ENCODE results near the gene SPECC1L.

The SPECC1L gene

GRCh38 chr22:24405631-24406321 is 135.1 kb downstream of the SPECC1L start:
- no peak overlapping the region for H3K27ac ChIP-seq
- H2AFZ ChIP-seq (ENCODE audit: low read depth) = no peak overlapping the region
- H3K36me3 ChIP-seq (ENCODE audit: insufficient read depth) = peaks cover 5% of the 10 kb centered on the region; the same call in 1 of the 2 replicates
- TF ChIP-seq CTCF (conservative IDR thresholded peaks at IDR 0.05; ENCODE audit: low read depth, low read length) = no peak
- H3K79me2 ChIP-seq (ENCODE audit: insufficient read depth, low read depth) = no peaks in the 10 kb centered on the region
- no peaks in the 10 kb centered on the region for H3K27me3 ChIP-seq (ENCODE audit: insufficient read depth, low read depth)
- H3K4me2 ChIP-seq = no peak overlapping the region
- H4K20me1 ChIP-seq (ENCODE audit: insufficient read depth) = no peaks in the 10 kb centered on the region
- no peak overlapping the region for H3K9ac ChIP-seq
- H3K4me1 ChIP-seq (ENCODE audit: low read depth, poor library complexity, severe bottlenecking) = peaks cover 33% of the 10 kb centered on the region
- H3K4me3 ChIP-seq (IDR thresholded peaks at IDR 0.05; ENCODE audit: insufficient read depth, low read depth, low read length) = no peak overlapping the region

- Histone ChIP-seq H3K4me3 (IDR thresholded peaks at IDR 0.05; ENCODE audit: insufficient read depth, low read depth, low read length) (no peak overlapping the region), H4K20me1 (ENCODE audit: insufficient read depth) (no peaks in the 10 kb centered on the region), H3K36me3 (ENCODE audit: insufficient read depth) (peaks cover 5% of the 10 kb centered on the region; the same call in 1 of the 2 replicates), H3K79me2 (ENCODE audit: insufficient read depth, low read depth) (no peaks in the 10 kb centered on the region), H3K27ac (no peak overlapping the region), H3K27me3 (ENCODE audit: insufficient read depth, low read depth) (no peaks in the 10 kb centered on the region), H2AFZ (ENCODE audit: low read depth) (no peak overlapping the region), H3K4me1 (ENCODE audit: low read depth, poor library complexity, severe bottlenecking) (peaks cover 34% of the 10 kb centered on the region), H3K9ac (no peak overlapping the region), H3K4me2 (no peak overlapping the region)
- TF ChIP-seq CTCF (conservative IDR thresholded peaks at IDR 0.05; ENCODE audit: low read depth, low read length) = no peak
Observed at GRCh38 chr22:24406322-24407277, 136.0 kb downstream of the SPECC1L start.

GRCh38 chr22:24407278-24407665 is 136.6 kb downstream of the SPECC1L start:
- no peak overlapping the region for H3K9ac ChIP-seq
- no peak overlapping the region for H3K4me2 ChIP-seq
- no peak for TF ChIP-seq CTCF (conservative IDR thresholded peaks at IDR 0.05; ENCODE audit: low read depth, low read length)
- peaks cover 4% of the 10 kb centered on the region; the same call in 1 of the 2 replicates for H3K36me3 ChIP-seq (ENCODE audit: insufficient read depth)
- H3K27ac ChIP-seq = no peak overlapping the region
- H3K4me3 ChIP-seq (IDR thresholded peaks at IDR 0.05; ENCODE audit: insufficient read depth, low read depth, low read length) = no peak overlapping the region
- H3K79me2 ChIP-seq (ENCODE audit: insufficient read depth, low read depth) = no peaks in the 10 kb centered on the region
- no peaks in the 10 kb centered on the region for H4K20me1 ChIP-seq (ENCODE audit: insufficient read depth)
- H3K27me3 ChIP-seq (ENCODE audit: insufficient read depth, low read depth) = no peaks in the 10 kb centered on the region
- no peak overlapping the region for H2AFZ ChIP-seq (ENCODE audit: low read depth)
- H3K4me1 ChIP-seq (ENCODE audit: low read depth, poor library complexity, severe bottlenecking) = peaks cover 34% of the 10 kb centered on the region

GRCh38 chr22:24407884-24408283 is 137.3 kb downstream of the SPECC1L start:
- Histone ChIP-seq H3K4me1 (ENCODE audit: low read depth, poor library complexity, severe bottlenecking) (peaks cover 34% of the 10 kb centered on the region), H3K9ac (no peak overlapping the region), H3K4me3 (IDR thresholded peaks at IDR 0.05; ENCODE audit: insufficient read depth, low read depth, low read length) (no peak overlapping the region), H4K20me1 (ENCODE audit: insufficient read depth) (no peaks in the 10 kb centered on the region), H3K79me2 (ENCODE audit: insufficient read depth, low read depth) (no peaks in the 10 kb centered on the region), H3K36me3 (ENCODE audit: insufficient read depth) (no peaks in the 10 kb centered on the region), H3K27me3 (ENCODE audit: insufficient read depth, low read depth) (no peaks in the 10 kb centered on the region), H3K4me2 (no peak overlapping the region), H2AFZ (ENCODE audit: low read depth) (no peak overlapping the region), H3K27ac (no peak overlapping the region)
- TF ChIP-seq CTCF (conservative IDR thresholded peaks at IDR 0.05; ENCODE audit: low read depth, low read length) = no peak

Measured in KMS-11 (cell line).